SK-N-SH (cell line): ENCODE data around the gene BTBD10. TPM values are rescaled to one million over a fixed set of nuclear protein-coding genes. Genes with fewer than 3 reads are reported as not detected.

Experiments
- CTCF ChIA-PET: fragments of 300-600, 350-600 bp; formaldehyde crosslinking; extraction: SDS; loops from one replicate; lab custom pipeline; 2021; lab: Yijun Ruan, JAX
- POLR2A ChIA-PET: fragments of 350-600 bp; sonication (Branson Sonifier 250); formaldehyde crosslinking; extraction: SDS; loops from one replicate; lab custom pipeline; 2020; ENCODE audit warnings: antibody characterized with exemption, inconsistent platforms; lab: Yijun Ruan, JAX
- DNase-seq: peaks from one replicate; pipeline ENCODE4 v3.0.0; 2012
- H2AFZ ChIP-seq: fragments of 200-600 bp; sonication (generic); 2 replicates; pipeline ENCODE4 v1.8.1; 2016; ENCODE audit warnings: antibody characterized with exemption, mild to moderate bottlenecking, low read depth
- H3F3A ChIP-seq: fragments of 200-600 bp; sonication (generic); replicated peaks from 2 replicates; pipeline ENCODE3; 2016; ENCODE audit warnings: antibody characterized with exemption, mild to moderate bottlenecking; ENCODE audit not compliant: insufficient read depth
- H3K27ac ChIP-seq, 2 experiments: fragments of 200-500 bp in 1 of 2; fragments of 200-600 bp in 1 of 2; sonication (Bioruptor generic) in 1 of 2; sonication (generic), shearing (Covaris generic) in 1 of 2; 2 replicates each; pipeline versions ENCODE4 v1.5.1 to v1.6.1; 2014 to 2016; ENCODE audit warnings: low read depth in 2 of 2, inconsistent platforms in 1 of 2, low read length in 1 of 2, mild to moderate bottlenecking in 1 of 2, mixed read lengths in 1 of 2
- H3K27me3 ChIP-seq: fragments of 200-600 bp; sonication (generic), shearing (Covaris generic); 2 replicates; pipeline ENCODE4 v1.6.1; 2016; ENCODE audit warnings: mixed run types; ENCODE audit not compliant: insufficient read depth
- H3K36me3 ChIP-seq, 2 experiments: fragments of 200-500 bp in 1 of 2; fragments of 200-600 bp in 1 of 2; sonication (Bioruptor generic) in 1 of 2; sonication (generic) in 1 of 2; replicated peaks in 1 of 2; 2 replicates each; pipeline versions ENCODE3 to v1.5.1; 2014 to 2016; ENCODE audit warnings: low read length in 1 of 2, mild to moderate bottlenecking in 1 of 2; ENCODE audit not compliant: insufficient read depth in 2 of 2, control insufficient read depth in 1 of 2
- H3K4me1 ChIP-seq, 2 experiments: fragments of 200-500 bp in 1 of 2; fragments of 200-600 bp in 1 of 2; sonication (Bioruptor generic) in 1 of 2; sonication (generic), shearing (Covaris generic) in 1 of 2; 2 replicates each; pipeline versions ENCODE4 v1.5.1 to v1.6.1; 2014 to 2016; ENCODE audit warnings: low read depth in 1 of 2, low read length in 1 of 2, mixed run types in 1 of 2; ENCODE audit not compliant: insufficient read depth in 2 of 2, control insufficient read depth in 1 of 2
- H3K4me2 ChIP-seq: fragments of 200-600 bp; sonication (generic), shearing (Covaris generic); 2 replicates; pipeline ENCODE4 v1.6.1; 2017; ENCODE audit warnings: mixed run types
- H3K4me3 ChIP-seq, 2 experiments: fragments of 200-500 bp in 1 of 2; fragments of 200-600 bp in 1 of 2; sonication (Bioruptor generic) in 1 of 2; sonication (generic), shearing (Covaris generic) in 1 of 2; 2 replicates each; pipeline versions ENCODE4 v1.5.1 to v1.8.1; 2014 to 2016; ENCODE audit warnings: low read depth in 2 of 2, inconsistent platforms in 1 of 2, low read length in 1 of 2, mild to moderate bottlenecking in 1 of 2, mixed read lengths in 1 of 2, moderate library complexity in 1 of 2
- H3K79me2 ChIP-seq: fragments of 200-600 bp; sonication (generic); 2 replicates; pipeline ENCODE4 v1.8.1; 2017; ENCODE audit warnings: mild to moderate bottlenecking; ENCODE audit not compliant: insufficient read depth
- H3K9ac ChIP-seq: fragments of 200-600 bp; sonication (generic); 2 replicates; pipeline ENCODE4 v1.6.1; 2017; ENCODE audit warnings: mixed run types
- H3K9me2 ChIP-seq: fragments of 200-600 bp; sonication (generic); 2 replicates; pipeline ENCODE4 v1.6.1; 2017; ENCODE audit warnings: mixed run types
- H3K9me3 ChIP-seq: fragments of 200-600 bp; sonication (generic); 2 replicates; pipeline ENCODE4 v1.6.1; 2017; ENCODE audit warnings: mixed run types, mild to moderate bottlenecking, moderate library complexity
- H4K20me1 ChIP-seq: fragments of 200-600 bp; sonication (generic); 2 replicates; pipeline ENCODE4 v1.6.1; 2017; ENCODE audit warnings: mild to moderate bottlenecking, mixed run types; ENCODE audit not compliant: insufficient read depth
- EZH2phosphoT487 ChIP-seq: fragments of 200-600 bp; sonication (generic); IDR thresholded peaks from 2 replicates; pipeline ENCODE4 v1.6.1; 2017; ENCODE audit warnings: low read depth, mixed run types, mild to moderate bottlenecking, antibody characterized with exemption, moderate library complexity, borderline replicate concordance
- FOXJ3 ChIP-seq: sonication (generic); formaldehyde crosslinking; IDR thresholded peaks from 2 replicates; pipeline ENCODE4 v1.5.1; 2020; ENCODE audit warnings: mild to moderate bottlenecking, missing genetic modification reagents
- FOXM1 ChIP-seq: IDR thresholded peaks from 2 replicates; pipeline ENCODE4 v1.4.0; 2012; ENCODE audit warnings: low read depth, mild to moderate bottlenecking
- GABPA ChIP-seq: IDR thresholded peaks from 2 replicates; pipeline ENCODE4 v1.4.0; 2012; ENCODE audit warnings: low read depth, mild to moderate bottlenecking
- IRF3 ChIP-seq: fragments of 150-350 bp; IDR thresholded peaks from 2 replicates; pipeline ENCODE4 v1.6.1; 2016; ENCODE audit warnings: mild to moderate bottlenecking, low read depth, low read length
- JUND ChIP-seq: IDR thresholded peaks from 2 replicates; pipeline ENCODE4 v1.4.0; 2012
- NFIC ChIP-seq: IDR thresholded peaks from 2 replicates; pipeline ENCODE4 v1.4.0; 2012; ENCODE audit warnings: borderline replicate concordance
- NRF1 ChIP-seq: IDR thresholded peaks from 2 replicates; pipeline ENCODE4 v1.6.1; 2012; ENCODE audit warnings: low read depth, mild to moderate bottlenecking, low read length
- POLR2AphosphoS5 ChIP-seq: IDR thresholded peaks from 2 replicates; pipeline ENCODE4 v1.6.1; 2012; ENCODE audit warnings: low read depth, low read length
- RXRA ChIP-seq: IDR thresholded peaks from 2 replicates; pipeline ENCODE4 v1.4.0; 2012; ENCODE audit warnings: low read depth, mild to moderate bottlenecking, borderline replicate concordance
- SMC3 ChIP-seq: IDR thresholded peaks from 2 replicates; pipeline ENCODE4 v1.6.1; 2012; ENCODE audit warnings: low read depth, low read length, improper control_type of control experiment
- TEAD4 ChIP-seq: IDR thresholded peaks from 2 replicates; pipeline ENCODE4 v1.4.0; 2012; ENCODE audit warnings: mild to moderate bottlenecking, borderline replicate concordance; ENCODE audit not compliant: insufficient read depth
- USF1 ChIP-seq: IDR thresholded peaks from 2 replicates; pipeline ENCODE4 v1.4.0; 2012; ENCODE audit warnings: low read depth, borderline replicate concordance
- USF2 ChIP-seq: fragments of 150-350 bp; IDR thresholded peaks from 2 replicates; pipeline ENCODE4 v1.6.1; 2017; ENCODE audit warnings: antibody characterized with exemption, low read length, low read depth, borderline replicate concordance
- YY1 ChIP-seq: IDR thresholded peaks from 2 replicates; pipeline ENCODE4 v1.4.0; 2012; ENCODE audit warnings: low read depth, mild to moderate bottlenecking
- ZBTB33 ChIP-seq: IDR thresholded peaks from 2 replicates; pipeline ENCODE4 v1.4.0; 2012; ENCODE audit warnings: low read depth, borderline replicate concordance
- WGBS: methylation state at CpG from one replicate; pipeline ENCODE4 v1.1.6; 2017; ENCODE audit warnings: low lambda C conversion rate; 5-methylcytosine and 5-hydroxymethylcytosine counted together
- polyA plus RNA-seq, 3 experiments: library from polyadenylated mRNA; depleted of rRNA; stranded (reverse); fragments of >200 nt; gene quantifications; 2 replicates each; pipeline ENCODE4 v1.2.3, GENCODE V29; 2012

Gene BTBD10
- polyA plus RNA-seq, 1 of the 3 experiments (the other 2 are of a cell fraction) = 23.0 TPM

GRCh38 chr11:13382751-13383150 lies 80.3 kb downstream of the BTBD10 start:
- Histone ChIP-seq H3K4me1 (no peaks in the 10 kb centered on the region), H3F3A (peaks cover 11% of the 10 kb centered on the region), H3K79me2 (no peaks in the 10 kb centered on the region), H4K20me1 (no peaks in the 10 kb centered on the region), H3K27me3 (no peaks in the 10 kb centered on the region), H3K9ac (no peak overlapping the region), H3K27ac (no peak overlapping the region), H3K36me3 (peaks cover 55 to 80% of the 10 kb centered on the region in 2 experiments), H3K9me3 (no peaks in the 10 kb centered on the region), H3K9me2 (no peaks in the 10 kb centered on the region), H2AFZ (no peak overlapping the region), H3K4me2 (no peak overlapping the region), H3K4me3 (no peak overlapping the region)
- ChIA-PET POLR2A (no interaction called here), CTCF (interaction anchor here (0.6 to 7.8 kb wide), 13 partner anchors 10 to 174 kb away, joined by 3 to 91 read pairs (median 5); no protein-coding TSS in a partner anchor)
- 75% methylated on average over 3 of the region's 3 CpGs for WGBS
- no peak for DNase-seq
- TF ChIP-seq NRF1 (no peak), GABPA (no peak), SMC3 (no peak), JUND (no peak), IRF3 (no peak), POLR2AphosphoS5 (no peak), ZBTB33 (no peak), YY1 (no peak), USF2 (no peak), FOXM1 (no peak)

- Histone ChIP-seq H3F3A (peaks cover 11% of the 10 kb centered on the region), H3K27me3 (no peaks in the 10 kb centered on the region), H3K9ac (no peak overlapping the region), H3K79me2 (no peaks in the 10 kb centered on the region), H4K20me1 (no peaks in the 10 kb centered on the region), H3K4me1 (no peaks in the 10 kb centered on the region), H3K4me2 (no peak overlapping the region), H3K4me3 (no peak overlapping the region), H3K27ac (no peak overlapping the region), H3K9me3 (no peaks in the 10 kb centered on the region), H2AFZ (no peak overlapping the region), H3K36me3 (peaks cover 46 to 70% of the 10 kb centered on the region in 2 experiments), H3K9me2 (no peaks in the 10 kb centered on the region)
- POLR2A ChIA-PET = no interaction called here
- DNase-seq = no peak
- WGBS = 93% methylated on average over 2 of the region's 2 CpGs
- CTCF ChIA-PET = interaction anchor here (1.2 to 7.8 kb wide), 6 partner anchors 8 to 417 kb away, joined by 3 to 91 read pairs (median 4); no protein-coding TSS in a partner anchor
- no peak for TF ChIP-seq FOXJ3 (CRISPR knock-in tag)
- TF ChIP-seq TEAD4 = no peak
- TF ChIP-seq USF1 = no peak
- TF ChIP-seq ZBTB33 = no peak
- no peak for TF ChIP-seq NFIC
- no peak for TF ChIP-seq RXRA
- TF ChIP-seq YY1 = no peak
- no peak for TF ChIP-seq POLR2AphosphoS5
- no peak for TF ChIP-seq USF2
- TF ChIP-seq EZH2phosphoT487 = no peak
These were observed 82.3 kb downstream of the BTBD10 start for GRCh38 chr11:13380731-13381130.
